ENCODE measurements around the gene ENO4. TPM values are rescaled to one million over a fixed set of nuclear protein-coding genes. Genes with fewer than 3 reads are reported as not detected.

ENO4 gene
- total RNA-seq, 1 experiment from 2014 or later: not detected

DNA sequence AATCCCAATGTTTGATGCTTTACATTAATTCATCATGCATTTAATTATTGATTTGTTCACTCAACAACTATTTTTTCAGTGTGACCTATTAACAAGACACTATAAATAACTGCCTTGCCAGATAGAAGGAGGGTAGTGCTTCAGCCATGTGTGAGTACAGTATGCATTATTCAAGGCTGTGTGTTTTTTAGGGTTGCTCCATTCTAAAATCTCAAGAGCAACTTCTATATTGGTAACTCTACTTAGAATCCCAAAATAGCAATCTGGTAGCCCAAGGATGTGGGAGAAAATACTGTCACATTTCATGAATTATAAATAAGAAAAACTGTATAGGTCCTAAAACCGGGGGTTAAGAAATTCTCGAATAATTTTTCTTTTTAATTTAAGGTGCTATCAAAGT lies 69.9 kb downstream of the ENO4 start:
- H3K27ac ChIP-seq: no peak overlapping the region
- no peaks in the 10 kb centered on the region for H3K9me3 ChIP-seq (replicated peaks)
- H3K4me3 ChIP-seq: no peak overlapping the region
- no peak for DNase-seq (ENCODE audit: low read depth in 1 of 2, low spot score in 2 of 2)
- no peaks in the 10 kb centered on the region for H3K27me3 ChIP-seq (replicated peaks)
- peaks cover 36% of the 10 kb centered on the region for H3K36me3 ChIP-seq
- H3K4me1 ChIP-seq (replicated peaks): no peaks in the 10 kb centered on the region

- no peak overlapping the region for H3K27ac ChIP-seq
- peaks cover 34% of the 10 kb centered on the region for H3K36me3 ChIP-seq
- no peak for DNase-seq (ENCODE audit: low read depth in 1 of 2, low spot score in 2 of 2)
- no peaks in the 10 kb centered on the region for H3K4me1 ChIP-seq (replicated peaks)
- H3K27me3 ChIP-seq (replicated peaks): no peaks in the 10 kb centered on the region
- H3K4me3 ChIP-seq: no peak overlapping the region
- H3K9me3 ChIP-seq (replicated peaks): no peaks in the 10 kb centered on the region
Measured at GRCh38 chr10:116919706-116920105, 70.4 kb downstream of the ENO4 start.

GRCh38 chr10:116925056-116925455 lies 75.8 kb downstream of the ENO4 start:
- Histone ChIP-seq H3K4me1 (replicated peaks) (no peaks in the 10 kb centered on the region), H3K4me3 (no peak overlapping the region), H3K27me3 (replicated peaks) (no peaks in the 10 kb centered on the region), H3K9me3 (replicated peaks) (no peaks in the 10 kb centered on the region), H3K36me3 (peaks cover 29% of the 10 kb centered on the region), H3K27ac (no peak overlapping the region)
- no peak for DNase-seq (ENCODE audit: low read depth in 1 of 2, low spot score in 2 of 2)

DNA sequence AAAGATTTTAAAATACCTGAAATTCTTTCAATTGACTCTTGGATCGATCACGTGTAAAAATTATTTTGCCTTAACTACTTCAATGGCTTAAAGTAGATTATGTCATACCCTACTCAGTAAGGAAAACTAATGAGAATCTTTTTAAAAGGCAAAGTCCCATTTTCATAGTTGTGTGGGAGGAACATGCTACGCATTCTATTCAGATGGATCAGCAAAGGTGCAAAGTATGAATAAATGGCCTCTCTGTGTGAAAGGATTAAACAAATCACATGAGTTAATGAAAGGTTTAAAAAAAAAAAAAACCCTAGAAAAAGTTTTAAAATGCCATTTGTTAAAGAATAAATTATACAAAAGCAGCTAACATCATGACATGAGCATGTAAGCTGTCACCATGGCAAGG lies 77.1 kb downstream of the ENO4 start:
- Histone ChIP-seq H3K36me3 (peaks cover 22% of the 10 kb centered on the region), H3K27me3 (replicated peaks) (no peaks in the 10 kb centered on the region), H3K4me1 (replicated peaks) (no peaks in the 10 kb centered on the region), H3K27ac (no peak overlapping the region), H3K4me3 (no peak overlapping the region), H3K9me3 (replicated peaks) (no peaks in the 10 kb centered on the region)
- no peak for DNase-seq (ENCODE audit: low read depth in 1 of 2, low spot score in 2 of 2)

DNA sequence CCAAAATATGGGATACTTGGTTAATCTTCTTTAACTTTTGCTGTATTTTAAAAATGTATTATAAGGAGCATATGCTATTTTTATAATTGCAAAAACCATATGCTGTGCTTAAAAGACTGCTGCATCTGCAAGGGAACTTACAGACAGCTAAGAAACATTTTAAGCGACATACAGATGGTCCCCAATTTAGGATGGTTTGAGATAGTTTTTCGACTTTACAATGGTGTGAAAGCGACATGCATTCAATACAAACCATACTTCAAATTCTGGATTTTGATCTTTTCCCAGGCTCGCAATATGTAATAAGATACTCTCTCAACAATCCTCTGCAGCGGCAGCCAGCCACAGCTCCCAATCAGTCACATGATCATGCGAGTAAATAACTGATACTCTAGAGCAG lies 82.5 kb downstream of the ENO4 start:
- no peak for DNase-seq (ENCODE audit: low read depth in 1 of 2, low spot score in 2 of 2)
- H3K9me3 ChIP-seq (replicated peaks): no peaks in the 10 kb centered on the region
- H3K27ac ChIP-seq: no peak overlapping the region
- no peaks in the 10 kb centered on the region for H3K4me1 ChIP-seq (replicated peaks)
- no peak overlapping the region for H3K4me3 ChIP-seq
- H3K36me3 ChIP-seq: peaks cover 27% of the 10 kb centered on the region
- H3K27me3 ChIP-seq (replicated peaks): no peaks in the 10 kb centered on the region

Other genes starting within 250 kb of the ENO4 start
- gene PNLIPRP2, start 228.5 kb upstream of the ENO4 start, total RNA-seq (2014; rRNA removed; shearing (Covaris generic)): not detected in 2 replicates
- 5.2 and 9.0 TPM in 2 replicates for gene HSPA12A, start 106.9 kb upstream of the ENO4 start, total RNA-seq (2014; rRNA removed; shearing (Covaris generic))
- 5.5 and 6.5 TPM in 2 replicates for gene SHTN1, start 155.7 kb downstream of the ENO4 start, total RNA-seq (2014; rRNA removed; shearing (Covaris generic))